OCI-LY7 (cell line): ENCODE results near the gene COPA. TPM values are rescaled to one million over a fixed set of nuclear protein-coding genes. Genes with fewer than 3 reads are reported as not detected.

Experiments
- BruUV-seq: library from RNA; stranded (reverse); fragments of 400-500 nt; replicated peaks from 2 replicates; lab custom pipeline; 2021; lab: Mats Ljungman, UMichigan
- CTCF ChIA-PET: fragments of 300-600 bp; sonication (Branson Sonifier 250); formaldehyde crosslinking; loops from one replicate; lab custom pipeline; 2022; ENCODE audit warnings: antibody characterized with exemption; ENCODE audit not compliant: unreplicated experiment; lab: Charles Lee
- POLR2A ChIA-PET: fragments of 300-600 bp; sonication (Branson Sonifier 250); formaldehyde crosslinking; loops from one replicate; lab custom pipeline; 2022; ENCODE audit warnings: antibody characterized with exemption; lab: Charles Lee
- DNase-seq: peaks from one replicate; pipeline ENCODE4 v3.0.0-alpha.2; 2015; ENCODE audit warnings: low spot score
- H2AFZ ChIP-seq: fragments of 200-600 bp; sonication (generic), shearing (Covaris generic); 2 replicates; pipeline ENCODE4 v1.6.1; 2014; ENCODE audit warnings: mild to moderate bottlenecking, antibody characterized with exemption, low read length, moderate library complexity
- H3K27ac ChIP-seq: fragments of 200-600 bp; sonication (generic); 2 replicates; pipeline ENCODE4 v1.5.1; 2014; ENCODE audit warnings: mixed run types, low read depth, mild to moderate bottlenecking, moderate library complexity, low read length, inconsistent platforms; ENCODE audit not compliant: poor library complexity, severe bottlenecking
- H3K36me3 ChIP-seq: fragments of 200-600 bp; sonication (generic); 2 replicates; pipeline ENCODE4 v1.6.1; 2014; ENCODE audit warnings: mild to moderate bottlenecking, antibody characterized with exemption, low read length, moderate library complexity, mixed read lengths; ENCODE audit not compliant: insufficient read depth
- H3K4me1 ChIP-seq: fragments of 200-600 bp; sonication (generic); 2 replicates; pipeline ENCODE4 v1.5.1; 2014; ENCODE audit warnings: mild to moderate bottlenecking, low read length; ENCODE audit not compliant: insufficient read depth, poor library complexity, severe bottlenecking
- H3K4me2 ChIP-seq: fragments of 200-600 bp; sonication (generic); 2 replicates; pipeline ENCODE4 v1.6.1; 2014; ENCODE audit warnings: mild to moderate bottlenecking, low read length
- H3K4me3 ChIP-seq: fragments of 200-600 bp; sonication (generic); 2 replicates; pipeline ENCODE4 v1.5.1; 2014; ENCODE audit warnings: mild to moderate bottlenecking, low read depth, low read length; ENCODE audit not compliant: poor library complexity, severe bottlenecking
- H3K79me2 ChIP-seq: fragments of 200-600 bp; sonication (generic); 2 replicates; pipeline ENCODE4 v1.6.1; 2016; ENCODE audit warnings: low read depth, mild to moderate bottlenecking, low read length, moderate library complexity, mixed read lengths; ENCODE audit not compliant: insufficient read depth
- H3K9me2 ChIP-seq: fragments of 200-600 bp; sonication (generic); 2 replicates; pipeline ENCODE4 v1.6.1; 2016; ENCODE audit warnings: mild to moderate bottlenecking, low read length, mixed read lengths; ENCODE audit not compliant: insufficient read depth
- H3K9me3 ChIP-seq: fragments of 200-600 bp; sonication (generic); 2 replicates; pipeline ENCODE4 v1.6.1; 2014; ENCODE audit warnings: mild to moderate bottlenecking, mixed run types, low read length, mixed read lengths
- H4K20me1 ChIP-seq: fragments of 200-600 bp; sonication (generic); 2 replicates; pipeline ENCODE4 v1.6.1; 2014; ENCODE audit warnings: mild to moderate bottlenecking, antibody characterized with exemption, low read length, moderate library complexity, mixed read lengths; ENCODE audit not compliant: insufficient read depth
- EZH2phosphoT487 ChIP-seq: fragments of 200-600 bp; sonication (generic); IDR thresholded peaks from 2 replicates; pipeline ENCODE4 v1.6.1; 2018; ENCODE audit warnings: low read depth, borderline replicate concordance, mild to moderate bottlenecking, mixed run types, antibody characterized with exemption, low read length, moderate library complexity, mixed read lengths
- intact Hi-C: fragments of 100-400 bp; cut with micrococcal nuclease; formaldehyde crosslinking; loops from one replicate; pipeline ENCODE4 v1.10.0; 2022; ENCODE audit not compliant: unreplicated experiment
- total RNA-seq, 2 experiments: library from RNA; depleted of rRNA in 1 of 2; stranded (reverse); fragments of >200 nt in 1 of 2; shearing (Covaris generic) in 1 of 2; gene quantifications; 2 replicates each; pipeline ENCODE4 v1.2.3, GENCODE V29; 2014 to 2022
- TF ChIP-seq, protein P1 (sequence below): fragments of 200-600 bp; sonication (generic); conservative IDR thresholded peaks from 2 replicates; pipeline ENCODE4 v1.5.1; 2014; ENCODE audit warnings: mild to moderate bottlenecking, antibody characterized with exemption, low read length, moderate library complexity, mixed read lengths

Gene COPA
- total RNA-seq, 2 experiments from 2014 or later: 74.2 to 138 TPM

DNA sequence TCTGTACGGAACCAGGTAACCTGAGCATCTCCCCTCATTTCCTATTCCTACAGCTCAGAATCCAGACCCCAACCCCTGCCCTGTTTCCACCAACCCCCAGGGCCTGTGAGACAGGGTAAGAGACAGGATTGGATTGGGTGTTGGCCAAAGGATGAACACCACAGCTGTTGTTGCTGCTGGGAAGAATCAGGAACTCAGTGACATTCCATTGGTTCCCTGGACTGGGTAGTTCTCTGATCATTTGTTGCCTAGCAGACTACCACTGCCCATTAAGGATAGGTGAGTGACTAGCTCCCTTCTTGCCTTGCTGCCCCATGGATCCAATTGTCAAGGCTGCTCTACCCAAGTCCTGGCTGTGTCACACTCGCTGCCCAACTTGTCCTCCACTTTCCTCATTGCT is 10.2 kb upstream of the COPA start:
- intact Hi-C loops: no loop called here
- H3K9me2 ChIP-seq: no peaks in the 10 kb centered on the region
- peaks cover 97% of the 10 kb centered on the region for H3K36me3 ChIP-seq
- no peak for TF ChIP-seq EZH2phosphoT487
- TF ChIP-seq, protein P1, sequence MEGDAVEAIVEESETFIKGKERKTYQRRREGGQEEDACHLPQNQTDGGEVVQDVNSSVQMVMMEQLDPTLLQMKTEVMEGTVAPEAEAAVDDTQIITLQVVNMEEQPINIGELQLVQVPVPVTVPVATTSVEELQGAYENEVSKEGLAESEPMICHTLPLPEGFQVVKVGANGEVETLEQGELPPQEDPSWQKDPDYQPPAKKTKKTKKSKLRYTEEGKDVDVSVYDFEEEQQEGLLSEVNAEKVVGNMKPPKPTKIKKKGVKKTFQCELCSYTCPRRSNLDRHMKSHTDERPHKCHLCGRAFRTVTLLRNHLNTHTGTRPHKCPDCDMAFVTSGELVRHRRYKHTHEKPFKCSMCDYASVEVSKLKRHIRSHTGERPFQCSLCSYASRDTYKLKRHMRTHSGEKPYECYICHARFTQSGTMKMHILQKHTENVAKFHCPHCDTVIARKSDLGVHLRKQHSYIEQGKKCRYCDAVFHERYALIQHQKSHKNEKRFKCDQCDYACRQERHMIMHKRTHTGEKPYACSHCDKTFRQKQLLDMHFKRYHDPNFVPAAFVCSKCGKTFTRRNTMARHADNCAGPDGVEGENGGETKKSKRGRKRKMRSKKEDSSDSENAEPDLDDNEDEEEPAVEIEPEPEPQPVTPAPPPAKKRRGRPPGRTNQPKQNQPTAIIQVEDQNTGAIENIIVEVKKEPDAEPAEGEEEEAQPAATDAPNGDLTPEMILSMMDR: no peak
- CTCF ChIA-PET: interaction anchor here (1.4 kb wide), 1 partner anchor 24 kb away, joined by 3 read pairs; no protein-coding TSS in a partner anchor
- no peaks in the 10 kb centered on the region for H3K4me1 ChIP-seq
- POLR2A ChIA-PET: interaction anchor here (0.5 kb wide), 1 partner anchor 8 kb away, joined by 3 read pairs; no protein-coding TSS in a partner anchor
- no peak overlapping the region for H3K4me2 ChIP-seq
- H2AFZ ChIP-seq: no peak overlapping the region
- H3K27ac ChIP-seq: no peak overlapping the region
- no peak for DNase-seq
- H3K4me3 ChIP-seq: no peak overlapping the region
- no peaks in the 10 kb centered on the region for H3K9me3 ChIP-seq
- H4K20me1 ChIP-seq: no peaks in the 10 kb centered on the region
- BruUV-seq: no TSS peak
- H3K79me2 ChIP-seq: no peaks in the 10 kb centered on the region

DNA sequence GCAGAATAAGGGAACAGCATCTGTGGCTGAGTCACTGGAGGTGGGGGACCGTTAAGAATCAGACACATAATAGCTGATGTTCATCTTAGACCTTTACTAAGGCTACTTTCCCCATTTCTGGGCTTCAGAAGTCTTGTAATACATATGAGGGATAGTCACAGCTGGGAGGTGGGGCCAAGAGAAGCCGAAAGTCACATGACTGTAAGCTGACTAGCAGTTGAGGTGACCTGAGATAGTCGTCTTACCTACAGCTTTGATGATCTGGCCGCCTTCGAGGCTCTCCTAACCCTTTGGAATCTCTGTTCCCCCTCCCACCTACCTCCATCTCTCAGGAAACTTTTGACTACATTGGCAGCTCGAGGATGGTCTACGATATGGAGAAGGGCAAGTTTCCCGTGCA is 9.5 kb upstream of the COPA start:
- peaks cover 95% of the 10 kb centered on the region for H3K36me3 ChIP-seq
- H3K4me1 ChIP-seq: peaks cover under 1% of the 10 kb centered on the region
- H3K4me3 ChIP-seq: no peak overlapping the region
- TF ChIP-seq EZH2phosphoT487: no peak
- TF ChIP-seq, protein P1: no peak
- CTCF ChIA-PET: interaction anchor here (1.4 kb wide), 1 partner anchor 25 kb away, joined by 3 read pairs; no protein-coding TSS in a partner anchor
- no peaks in the 10 kb centered on the region for H4K20me1 ChIP-seq
- BruUV-seq: no TSS peak
- no peak overlapping the region for H3K4me2 ChIP-seq
- intact Hi-C loops: no loop called here
- POLR2A ChIA-PET: interaction anchor here (1.1 kb wide), 2 partner anchors 10 to 296 kb away, joined by 3 read pairs; no protein-coding TSS in a partner anchor
- H2AFZ ChIP-seq: no peak overlapping the region
- no peaks in the 10 kb centered on the region for H3K79me2 ChIP-seq
- no peaks in the 10 kb centered on the region for H3K9me3 ChIP-seq
- no peak overlapping the region for H3K27ac ChIP-seq
- no peak for DNase-seq
- no peaks in the 10 kb centered on the region for H3K9me2 ChIP-seq

DNA sequence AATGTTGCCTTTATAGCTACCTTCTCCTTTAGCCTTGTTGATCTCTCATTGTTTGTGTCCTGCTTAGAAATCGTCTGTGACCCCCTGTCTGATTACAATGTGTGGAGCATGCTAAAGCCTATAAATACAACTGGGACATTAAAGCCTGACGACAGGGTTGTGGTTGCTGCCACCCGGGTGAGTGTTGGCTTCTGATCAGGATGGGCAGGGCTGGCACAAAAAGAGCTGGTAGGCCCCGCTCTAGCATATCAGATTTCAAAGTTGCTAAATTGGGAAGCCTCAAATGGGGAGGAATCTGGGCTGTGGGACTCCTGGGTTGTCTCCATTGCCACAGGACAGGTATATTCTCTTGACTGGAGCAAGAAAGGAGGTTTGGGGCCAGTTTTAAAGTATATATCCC is 8.6 kb upstream of the COPA start:
- ChIA-PET POLR2A (interaction anchor here (0.6 to 1.7 kb wide), 6 partner anchors 11 to 295 kb away, joined by 3 to 6 read pairs (median 4); no protein-coding TSS in a partner anchor), CTCF (interaction anchor here (1.4 kb wide), 2 partner anchors 12 to 26 kb away, joined by 3 read pairs; no protein-coding TSS in a partner anchor)
- H3K9me2 ChIP-seq: no peaks in the 10 kb centered on the region
- H2AFZ ChIP-seq: no peak overlapping the region
- H3K4me2 ChIP-seq: no peak overlapping the region
- H3K27ac ChIP-seq: no peak overlapping the region
- no peaks in the 10 kb centered on the region for H3K9me3 ChIP-seq
- peaks cover 10% of the 10 kb centered on the region for H3K4me1 ChIP-seq
- DNase-seq: no peak
- TF ChIP-seq, protein P1: no peak
- TF ChIP-seq EZH2phosphoT487: no peak
- H4K20me1 ChIP-seq: no peaks in the 10 kb centered on the region
- H3K4me3 ChIP-seq: no peak overlapping the region
- no peaks in the 10 kb centered on the region for H3K79me2 ChIP-seq
- peaks cover 96% of the 10 kb centered on the region for H3K36me3 ChIP-seq
- intact Hi-C loops: no loop called here
- no TSS peak for BruUV-seq
